Jurkat, Clone E6-1 (cell line): Measurements from ENCODE around the gene HECTD1.
"Not testable (repeated sequence)": the region's sequence is repeated elsewhere in the genome, so short reads cannot be mapped to it uniquely, and the experiment has no call there.

ENCODE experiments used
- DNase-seq: peaks from one replicate; pipeline ENCODE4 v3.0.0-alpha.2; 2011; ENCODE audit warnings: low read depth, low spot score
- H3K4me3 ChIP-seq: 2 replicates; pipeline ENCODE4 v1.5.1; 2011; ENCODE audit warnings: mild to moderate bottlenecking, low read length, control low read depth, moderate library complexity

HECTD1 gene

DNA sequence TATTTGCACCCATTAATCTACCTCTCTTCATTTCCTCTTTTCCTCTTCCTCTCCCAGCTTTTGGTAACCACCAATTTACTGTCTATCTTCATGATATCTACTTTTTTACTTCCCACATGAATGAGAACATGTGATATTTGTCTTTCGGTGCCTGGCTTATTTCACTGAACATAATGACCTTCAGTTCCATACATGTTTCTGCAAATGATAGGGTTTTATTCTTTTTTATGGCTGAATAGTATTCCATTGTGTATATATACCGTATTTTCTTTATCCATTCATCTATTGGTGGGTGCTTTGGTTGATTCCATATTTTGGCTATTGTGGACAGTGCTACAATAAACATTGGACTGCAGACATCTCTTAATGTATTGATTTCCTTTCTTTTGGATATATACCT is 132.4 kb downstream of the HECTD1 start:
- no peak for DNase-seq
- H3K4me3 ChIP-seq: no peak overlapping the region

DNA sequence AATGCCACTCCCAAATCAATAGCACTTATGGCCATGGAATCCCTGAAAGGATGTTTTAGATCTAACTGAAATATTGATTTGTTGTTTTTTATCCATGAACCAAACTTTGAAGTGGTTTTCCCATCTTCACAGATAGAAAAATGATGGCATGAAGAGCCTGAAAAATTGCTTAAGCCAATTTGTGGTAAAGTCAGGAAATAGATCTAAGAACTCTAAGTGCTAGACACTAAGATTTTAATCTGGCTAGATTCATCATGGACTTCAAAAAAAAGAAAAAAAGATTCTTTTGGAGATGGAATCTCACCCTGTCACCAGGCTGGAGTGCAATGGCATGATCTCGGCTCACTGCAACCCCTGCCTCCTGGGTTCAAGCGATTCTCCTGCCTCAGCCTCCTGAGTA is 136.4 kb downstream of the HECTD1 start:
- H3K4me3 ChIP-seq: no peak overlapping the region
- DNase-seq: no peak

- no peak for DNase-seq
These were observed 137.2 kb downstream of the HECTD1 start for GRCh38 chr14:31070431-31070830.

GRCh38 chr14:31069343-31069742 is 138.2 kb downstream of the HECTD1 start:
- H3K4me3 ChIP-seq: no peak overlapping the region
- no peak for DNase-seq

More at GRCh38 chr14:31070431-31070830, 137.2 kb downstream of the HECTD1 start:
- H3K4me3 ChIP-seq: no peak overlapping the region

GRCh38 chr14:31068235-31068634 is 139.4 kb downstream of the HECTD1 start:
- no peak overlapping the region for H3K4me3 ChIP-seq
- DNase-seq: no peak

DNA sequence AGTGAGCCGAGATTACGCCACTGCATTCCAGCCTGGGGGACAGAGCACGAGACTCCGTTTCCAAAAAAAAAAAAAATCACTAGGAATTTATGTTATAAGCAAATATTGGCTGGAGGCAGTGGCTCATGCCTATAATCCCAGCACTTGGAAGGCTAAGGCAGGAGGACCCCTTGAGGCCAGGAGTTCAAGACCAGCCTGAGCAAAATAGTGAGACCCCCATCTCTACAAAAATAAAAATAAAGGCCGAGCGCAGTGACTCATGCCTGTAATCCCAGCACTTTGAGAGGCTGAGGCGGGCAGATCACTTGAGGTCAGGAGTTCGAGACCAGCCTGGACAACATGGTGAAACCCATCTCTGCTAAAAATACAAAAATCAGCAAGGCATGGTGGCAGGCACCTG is 144.7 kb downstream of the HECTD1 start:
- DNase-seq: not testable (repeated sequence)

GRCh38 chr14:31060253-31060875 is 147.2 kb downstream of the HECTD1 start:
- no peak overlapping the region for H3K4me3 ChIP-seq
- DNase-seq: no peak

More for the DNA sequence above, 144.7 kb downstream of the HECTD1 start:
- not testable (repeated sequence) for H3K4me3 ChIP-seq

DNA sequence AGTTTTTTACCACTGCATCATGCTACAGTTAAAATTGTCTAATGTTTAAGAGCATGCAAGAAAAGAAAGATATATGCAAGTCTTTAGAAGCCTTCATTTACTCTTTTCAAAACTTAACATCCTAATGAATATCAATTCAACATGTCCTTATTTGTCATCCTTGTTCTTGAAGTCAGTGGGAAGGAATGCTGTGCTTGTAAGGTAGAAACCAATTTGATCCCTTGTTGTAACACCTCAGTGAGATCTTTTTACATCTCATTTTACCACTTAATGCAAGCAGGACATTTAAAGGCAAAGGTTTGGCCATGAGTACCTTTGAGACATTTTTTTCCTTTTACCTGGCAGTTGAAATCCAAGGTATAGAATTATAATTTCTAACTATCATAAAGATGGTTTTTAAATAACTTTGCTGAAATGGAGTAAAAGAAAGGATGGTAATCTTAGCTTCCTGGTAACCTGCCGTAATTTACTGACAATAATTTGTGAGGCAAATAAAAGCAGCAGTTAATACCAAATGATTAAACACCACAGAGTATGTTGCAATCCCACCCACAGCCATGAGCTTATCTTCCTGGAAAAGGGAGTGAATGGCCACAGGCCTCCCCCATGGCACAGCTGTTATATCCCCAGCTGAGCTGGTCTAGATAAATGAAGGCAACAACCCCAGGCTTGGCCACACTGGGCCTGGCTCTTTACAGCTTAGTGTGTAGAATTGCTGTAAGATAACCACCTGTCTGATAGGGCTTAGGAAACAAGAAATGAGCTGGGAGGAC is 148.3 kb downstream of the HECTD1 start:
- no peak overlapping the region for H3K4me3 ChIP-seq
- DNase-seq: no peak

DNA sequence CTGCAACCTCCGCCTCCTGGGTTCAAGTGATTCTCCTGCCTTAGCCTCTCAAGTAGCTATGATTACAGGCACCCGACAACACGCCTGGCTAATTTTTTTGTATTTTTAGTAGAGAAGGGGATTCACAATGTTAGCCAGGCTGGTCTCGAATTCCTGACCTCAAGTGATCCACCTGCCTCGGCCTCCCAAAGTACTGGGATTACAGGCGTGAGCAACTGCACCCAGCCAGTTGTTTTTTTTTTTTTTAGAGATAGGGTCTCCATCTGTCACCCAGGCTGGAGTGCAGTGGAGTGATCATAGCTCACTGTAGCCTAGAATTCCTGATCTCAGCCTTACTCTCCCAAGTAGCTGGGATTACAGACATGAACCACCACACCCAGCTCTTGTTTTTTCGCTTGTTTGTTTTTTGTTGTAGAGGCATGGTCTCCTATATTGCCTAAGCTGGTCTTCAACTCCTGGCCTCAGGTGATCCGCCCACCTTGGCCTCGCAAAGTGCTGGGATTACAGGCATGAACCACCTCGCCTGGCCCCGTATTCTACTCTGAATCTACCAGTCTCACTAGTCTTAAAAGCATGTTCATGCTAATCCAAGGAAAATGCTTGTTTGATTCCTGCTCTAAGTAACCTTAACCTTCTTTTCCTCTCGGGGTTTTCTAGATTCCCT is 149.8 kb downstream of the HECTD1 start:
- H3K4me3 ChIP-seq: no peak overlapping the region
- no peak for DNase-seq

GRCh38 chr14:31057035-31057434 is 150.6 kb downstream of the HECTD1 start:
- no peak overlapping the region for H3K4me3 ChIP-seq
- no peak for DNase-seq

DNA sequence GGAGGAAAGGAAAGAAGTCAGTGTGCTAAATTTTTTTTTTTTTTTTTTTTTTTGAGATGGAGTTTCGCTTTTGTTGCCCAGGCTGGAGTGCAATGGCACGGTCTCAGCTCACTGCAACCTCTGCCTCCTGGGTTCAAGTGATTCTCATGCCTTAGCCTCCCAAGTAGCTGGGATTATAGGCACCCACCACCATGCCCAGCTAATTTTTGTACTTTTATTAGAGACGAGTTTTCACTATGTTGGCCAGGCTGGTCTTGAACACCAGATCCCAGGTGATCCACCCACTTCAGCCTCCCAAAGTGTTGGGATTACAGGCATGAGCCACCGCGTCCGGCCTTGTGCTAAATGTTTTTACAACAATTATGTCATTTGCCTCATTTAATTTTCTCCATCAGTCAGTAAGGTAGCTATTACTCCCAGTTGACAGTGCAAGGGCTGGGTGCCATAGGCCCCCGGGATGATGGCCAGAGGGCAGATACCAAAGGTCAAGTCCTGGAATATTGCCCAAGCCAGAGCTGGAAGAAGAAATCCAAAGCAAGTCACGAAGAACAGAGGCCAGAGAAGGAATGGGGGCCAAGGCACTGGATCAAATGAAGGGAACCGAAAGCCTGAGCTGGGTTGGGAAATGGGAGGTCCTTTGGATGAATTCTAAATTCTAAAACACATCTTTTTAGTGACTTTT is 154.5 kb downstream of the HECTD1 start:
- DNase-seq, H3K4me3 ChIP-seq: not testable (repeated sequence)

DNA sequence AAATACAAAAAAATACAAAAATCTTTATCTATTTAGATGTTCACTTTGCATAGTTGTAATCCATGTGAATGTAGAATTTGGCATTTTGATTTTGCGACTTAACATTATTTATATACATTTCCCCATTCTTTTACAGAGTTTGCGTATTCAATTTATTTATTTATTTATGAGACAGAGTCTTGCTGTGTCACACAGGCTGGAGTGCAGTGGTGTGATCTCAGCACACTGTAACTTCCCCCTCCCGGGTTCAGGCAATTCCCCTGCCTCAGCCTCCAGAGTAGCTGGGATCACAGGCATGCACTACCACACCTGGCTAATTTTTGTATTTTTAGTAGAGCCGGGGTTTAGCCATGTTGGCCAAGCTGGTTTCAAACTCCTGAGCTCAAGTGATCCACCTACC is 156.1 kb downstream of the HECTD1 start:
- H3K4me3 ChIP-seq: no peak overlapping the region
- DNase-seq: no peak

- no peak overlapping the region for H3K4me3 ChIP-seq
These were observed 156.6 kb downstream of the HECTD1 start for GRCh38 chr14:31051023-31051422.

More at GRCh38 chr14:31051023-31051422, 156.6 kb downstream of the HECTD1 start:
- DNase-seq: no peak
